Breast epithelium (tissue), 4 donors: ENCODE data around the gene MAP4K2. TPM values are rescaled to one million over a fixed set of nuclear protein-coding genes. Genes with fewer than 3 reads are reported as not detected.
A peak's percentile ranks its signal among the peaks of the same experiment; 100 is the strongest.

Source experiments
- DNase-seq, 2 donors: peaks; one replicate each; pipeline ENCODE4 v3.0.0-alpha.2; 2019; ENCODE audit warnings: low spot score in 2 of 2
- H3K27ac ChIP-seq, 2 donors: fragments of 200-600 bp; sonication (generic) in 1 of 2; one replicate each; pipeline ENCODE4 v1.5.1; 2016 to 2019; ENCODE audit warnings: mild to moderate bottlenecking in 1 of 2
- H3K27me3 ChIP-seq, 2 donors: fragments of 200-600 bp; sonication (generic) in 1 of 2; one replicate each; pipeline versions ENCODE4 v1.5.1 to v1.6.0; 2017 to 2019; ENCODE audit warnings: control low read depth in 1 of 2, mild to moderate bottlenecking in 1 of 2
- H3K36me3 ChIP-seq: fragments of 200-600 bp; one replicate; pipeline ENCODE4 v1.5.1; 2019
- H3K4me1 ChIP-seq, 2 donors: fragments of 200-600 bp; sonication (generic); one replicate each; pipeline ENCODE4 v1.5.1; 2016 to 2019; ENCODE audit warnings: control low read depth in 1 of 2
- H3K4me3 ChIP-seq, 3 donors: fragments of 200-600 bp; sonication (generic); 1 replicate in 2 of 3; 2 replicates in 1 of 3; pipeline ENCODE4 v1.5.1; 2016 to 2019; ENCODE audit warnings: mild to moderate bottlenecking in 3 of 3, moderate library complexity in 2 of 3
- H3K9me3 ChIP-seq, 2 donors: fragments of 200-600 bp; sonication (generic) in 1 of 2; one replicate each; pipeline ENCODE4 v1.5.1; 2016 to 2019; ENCODE audit warnings: control low read depth in 1 of 2
- POLR2A ChIP-seq: fragments of 450-650 bp; IDR thresholded peaks from one replicate; pipeline ENCODE4 v1.6.1; 2016; ENCODE audit warnings: antibody characterized with exemption, mild to moderate bottlenecking, moderate library complexity
- POLR2AphosphoS5 ChIP-seq, 3 donors: sonication (generic); formaldehyde crosslinking; IDR thresholded peaks; one replicate each; pipeline ENCODE4 v1.6.1; 2017; ENCODE audit warnings: antibody characterized with exemption in 3 of 3
- intact Hi-C: fragments of 100-400 bp; cut with DNase I; formaldehyde crosslinking; loops from one replicate; pipeline ENCODE4 v1.15.1; 2023; ENCODE audit warnings: low total_unique reads
- total RNA-seq, 3 donors: library from RNA; depleted of rRNA; stranded (reverse); fragments of >200 nt; gene quantifications; one replicate each; pipeline ENCODE4 v1.1.0, GENCODE V29; 2016
- TF ChIP-seq, protein P1 (sequence below), 3 donors: fragments of 450-650 bp; IDR thresholded peaks; one replicate each; pipeline ENCODE4 v1.5.1; 2016 to 2017; ENCODE audit warnings: antibody characterized with exemption in 3 of 3, mild to moderate bottlenecking in 3 of 3, moderate library complexity in 3 of 3

MAP4K2 gene
- total RNA-seq, 3 donors from 2014 or later = 7.7 to 16.1 (median 14.0) TPM

DNA sequence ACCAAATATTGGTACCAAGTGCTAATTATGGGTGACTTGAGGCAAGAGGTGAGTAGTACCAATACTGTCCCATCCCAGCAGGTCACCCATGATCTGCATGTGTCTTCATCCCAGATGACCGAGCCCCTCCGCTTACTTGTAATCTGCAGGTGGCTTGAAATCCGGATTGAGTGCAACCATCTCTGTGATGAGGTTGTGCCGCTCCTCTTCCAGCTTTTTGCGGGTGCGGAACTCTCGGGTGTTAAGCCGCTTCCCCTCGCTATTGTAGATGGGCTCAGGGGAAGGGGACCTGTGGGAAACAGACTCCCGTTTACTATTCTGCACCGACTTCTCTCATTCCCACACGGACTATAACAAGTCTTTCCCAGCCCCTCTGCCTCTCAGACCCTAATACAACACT, 32.9 kb downstream of the MAP4K2 start:
- TF ChIP-seq POLR2AphosphoS5 (IDR thresholded peaks at IDR 0.05) (no peak), POLR2A (no peak)
- TF ChIP-seq, protein P1, sequence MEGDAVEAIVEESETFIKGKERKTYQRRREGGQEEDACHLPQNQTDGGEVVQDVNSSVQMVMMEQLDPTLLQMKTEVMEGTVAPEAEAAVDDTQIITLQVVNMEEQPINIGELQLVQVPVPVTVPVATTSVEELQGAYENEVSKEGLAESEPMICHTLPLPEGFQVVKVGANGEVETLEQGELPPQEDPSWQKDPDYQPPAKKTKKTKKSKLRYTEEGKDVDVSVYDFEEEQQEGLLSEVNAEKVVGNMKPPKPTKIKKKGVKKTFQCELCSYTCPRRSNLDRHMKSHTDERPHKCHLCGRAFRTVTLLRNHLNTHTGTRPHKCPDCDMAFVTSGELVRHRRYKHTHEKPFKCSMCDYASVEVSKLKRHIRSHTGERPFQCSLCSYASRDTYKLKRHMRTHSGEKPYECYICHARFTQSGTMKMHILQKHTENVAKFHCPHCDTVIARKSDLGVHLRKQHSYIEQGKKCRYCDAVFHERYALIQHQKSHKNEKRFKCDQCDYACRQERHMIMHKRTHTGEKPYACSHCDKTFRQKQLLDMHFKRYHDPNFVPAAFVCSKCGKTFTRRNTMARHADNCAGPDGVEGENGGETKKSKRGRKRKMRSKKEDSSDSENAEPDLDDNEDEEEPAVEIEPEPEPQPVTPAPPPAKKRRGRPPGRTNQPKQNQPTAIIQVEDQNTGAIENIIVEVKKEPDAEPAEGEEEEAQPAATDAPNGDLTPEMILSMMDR (IDR thresholded peaks at IDR 0.05) = no peak
- peaks cover 39% of the 10 kb centered on the region for H3K36me3 ChIP-seq
- no peak overlapping the region for H3K27ac ChIP-seq
- no peaks in the 10 kb centered on the region for H3K27me3 ChIP-seq
- no peak overlapping the region for H3K4me3 ChIP-seq
- H3K9me3 ChIP-seq = no peaks in the 10 kb centered on the region
- intact Hi-C loops = no loop called here
- DNase-seq = peak in 1 of 2 donors; percentile 39
- peaks cover 0 to 9% of the 10 kb centered on the region in 2 donors for H3K4me1 ChIP-seq

DNA sequence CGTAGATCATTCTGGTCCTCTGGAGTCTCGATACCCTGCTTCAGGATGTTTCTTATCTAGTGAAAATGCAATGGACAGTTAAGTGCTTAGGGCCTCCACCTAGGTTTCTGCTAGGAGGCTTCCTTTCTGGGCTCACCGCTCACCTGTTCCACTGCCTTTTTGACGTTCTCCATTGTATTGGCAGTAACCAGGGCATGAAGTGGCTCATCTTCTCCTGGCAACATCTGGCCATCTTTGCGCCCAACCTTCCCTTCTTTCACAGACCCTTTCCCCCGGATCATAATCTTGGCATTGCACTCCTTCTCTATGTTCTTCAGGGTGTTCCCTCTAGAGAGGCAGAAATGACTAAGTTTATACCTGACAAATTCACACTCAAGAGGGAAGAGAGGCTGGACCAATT, 33.7 kb downstream of the MAP4K2 start:
- DNase-seq = no peak
- H3K27me3 ChIP-seq = no peaks in the 10 kb centered on the region
- H3K36me3 ChIP-seq = peaks cover 41% of the 10 kb centered on the region
- TF ChIP-seq POLR2A (no peak), POLR2AphosphoS5 (IDR thresholded peaks at IDR 0.05) (no peak)
- TF ChIP-seq, protein P1 (IDR thresholded peaks at IDR 0.05) = no peak
- no peak overlapping the region for H3K27ac ChIP-seq
- H3K4me1 ChIP-seq = peaks cover 0 to 8% of the 10 kb centered on the region in 2 donors
- intact Hi-C loops = no loop called here
- no peak overlapping the region for H3K4me3 ChIP-seq
- H3K9me3 ChIP-seq = no peaks in the 10 kb centered on the region

DNA sequence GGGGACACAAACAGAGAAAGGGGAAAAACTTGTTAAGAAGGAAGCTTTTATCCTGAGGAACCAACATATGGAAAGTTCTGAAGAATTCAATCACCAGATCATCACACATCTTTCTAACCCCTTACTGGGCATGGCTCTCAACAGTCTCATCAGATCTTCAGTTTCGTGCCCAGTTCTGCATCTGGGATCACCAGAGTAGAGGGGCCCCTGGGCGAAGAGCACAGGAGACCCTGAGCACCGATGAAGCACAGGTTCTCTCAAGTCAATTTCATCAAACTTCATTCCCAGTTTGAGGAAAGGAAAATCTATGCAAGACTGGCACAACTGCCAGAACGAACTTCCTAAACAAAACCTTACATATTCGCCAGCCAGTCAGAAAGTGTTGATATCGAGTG, 34.7 kb downstream of the MAP4K2 start:
- intact Hi-C loops = no loop called here
- no peaks in the 10 kb centered on the region for H3K27me3 ChIP-seq
- no peaks in the 10 kb centered on the region for H3K9me3 ChIP-seq
- no peak overlapping the region for H3K4me3 ChIP-seq
- H3K4me1 ChIP-seq = peaks cover 6 to 7% of the 10 kb centered on the region in 2 donors
- H3K36me3 ChIP-seq = peaks cover 41% of the 10 kb centered on the region
- TF ChIP-seq, protein P1 (IDR thresholded peaks at IDR 0.05) = no peak
- TF ChIP-seq POLR2AphosphoS5 (IDR thresholded peaks at IDR 0.05) = no peak
- no peak for TF ChIP-seq POLR2A
- peak overlapping the region; percentile 60 to 76 for H3K27ac ChIP-seq
- DNase-seq = no peak

DNA sequence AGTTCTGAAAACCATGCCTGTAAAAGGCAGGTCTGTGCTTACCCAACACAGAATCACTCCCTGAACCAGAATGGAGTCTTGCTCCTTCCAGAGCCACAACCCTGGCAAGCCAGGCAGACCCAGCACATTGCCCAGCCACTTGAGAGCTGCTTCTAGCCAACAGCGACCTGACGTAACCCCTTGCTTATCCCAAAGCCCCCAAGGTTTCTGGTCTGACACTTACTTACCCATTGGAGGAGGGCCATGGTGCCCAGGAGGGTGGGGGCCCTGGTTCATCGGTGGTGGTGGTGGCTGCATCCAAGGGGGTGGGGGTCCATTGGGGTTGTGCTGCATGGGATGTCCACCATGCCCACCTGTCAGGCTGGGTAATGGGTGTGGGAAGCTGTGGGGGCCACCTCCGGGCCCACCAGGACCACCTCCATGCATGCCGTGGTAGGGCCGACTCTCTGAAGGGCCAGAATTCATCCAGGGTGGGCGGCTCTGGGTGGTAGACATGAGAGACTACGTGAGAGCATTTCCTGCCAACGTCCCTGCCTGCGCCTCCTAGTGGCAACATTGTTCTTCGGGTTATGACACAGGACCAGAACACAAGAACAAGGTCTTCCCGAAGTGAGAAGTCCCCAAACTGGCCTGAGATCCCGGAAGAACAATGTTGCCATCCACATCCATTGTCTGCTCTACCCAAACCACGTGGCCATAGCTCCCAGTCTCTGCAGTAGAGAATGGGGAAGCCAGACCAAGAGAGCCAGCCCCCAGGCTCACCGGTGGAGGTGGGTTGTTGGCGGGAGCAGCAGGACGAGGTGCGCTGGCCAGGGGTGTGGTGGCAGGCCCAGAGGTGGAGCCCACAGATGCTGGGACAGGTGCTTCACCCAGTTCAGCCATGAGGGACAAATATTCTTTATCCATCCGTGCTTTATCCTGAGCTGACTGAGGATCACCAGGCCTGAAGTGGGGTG, 35.4 kb downstream of the MAP4K2 start:
- H3K9me3 ChIP-seq = no peaks in the 10 kb centered on the region
- H3K4me1 ChIP-seq = peaks cover 6 to 10% of the 10 kb centered on the region in 2 donors
- no peak for TF ChIP-seq POLR2A
- TF ChIP-seq POLR2AphosphoS5 (IDR thresholded peaks at IDR 0.05) = no peak
- TF ChIP-seq, protein P1 (IDR thresholded peaks at IDR 0.05) = peak; percentile 40 to 69 (median 68)
- DNase-seq = peak; percentile 63 to 70
- H3K27me3 ChIP-seq = no peaks in the 10 kb centered on the region
- H3K4me3 ChIP-seq = no peak overlapping the region
- peaks cover 41% of the 10 kb centered on the region for H3K36me3 ChIP-seq
- H3K27ac ChIP-seq = peak overlapping the region; percentile 60 to 76
- intact Hi-C loops = no loop called here

DNA sequence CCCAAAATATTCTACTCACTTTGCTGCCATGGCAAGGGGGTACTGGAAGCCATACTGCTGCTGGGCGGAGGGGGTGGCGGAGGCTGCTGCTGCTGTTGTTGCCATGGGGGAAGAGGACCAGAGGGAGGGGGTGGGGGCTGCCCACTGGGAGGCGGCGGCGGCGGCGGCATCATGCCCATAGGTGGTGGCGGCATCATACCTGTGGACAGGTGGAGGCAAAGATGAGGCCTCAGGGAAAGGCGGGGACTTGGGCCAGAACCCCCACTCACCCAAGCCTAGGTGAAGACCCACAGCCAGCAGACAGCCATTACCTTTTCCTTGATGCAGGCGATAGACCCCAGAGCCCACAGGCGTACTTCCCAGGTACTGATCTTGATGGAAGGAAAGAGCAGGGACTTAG, 36.1 kb downstream of the MAP4K2 start:
- Histone ChIP-seq H3K27me3 (no peaks in the 10 kb centered on the region), H3K27ac (peak overlapping the region; percentile 60 to 76)
- DNase-seq = peak in 1 of 2 donors; percentile 34

More for the DNA sequence above, 36.1 kb downstream of the MAP4K2 start:
- Histone ChIP-seq H3K4me3 (no peak overlapping the region), H3K36me3 (peaks cover 41% of the 10 kb centered on the region), H3K9me3 (no peaks in the 10 kb centered on the region), H3K4me1 (peaks cover 6 to 10% of the 10 kb centered on the region in 2 donors)
- TF ChIP-seq, protein P1 (IDR thresholded peaks at IDR 0.05) = no peak
- TF ChIP-seq POLR2AphosphoS5 (IDR thresholded peaks at IDR 0.05) = no peak
- no peak for TF ChIP-seq POLR2A
- intact Hi-C loops = no loop called here
